Bone marrow (tissue), 2 donors: ENCODE results near the gene HSF2.

Experiments used
- DNase-seq, 2 donors: peaks; one replicate each; lab custom pipeline; 2025; lab: John Stamatoyannopoulos, UW

The HSF2 gene, protein sequence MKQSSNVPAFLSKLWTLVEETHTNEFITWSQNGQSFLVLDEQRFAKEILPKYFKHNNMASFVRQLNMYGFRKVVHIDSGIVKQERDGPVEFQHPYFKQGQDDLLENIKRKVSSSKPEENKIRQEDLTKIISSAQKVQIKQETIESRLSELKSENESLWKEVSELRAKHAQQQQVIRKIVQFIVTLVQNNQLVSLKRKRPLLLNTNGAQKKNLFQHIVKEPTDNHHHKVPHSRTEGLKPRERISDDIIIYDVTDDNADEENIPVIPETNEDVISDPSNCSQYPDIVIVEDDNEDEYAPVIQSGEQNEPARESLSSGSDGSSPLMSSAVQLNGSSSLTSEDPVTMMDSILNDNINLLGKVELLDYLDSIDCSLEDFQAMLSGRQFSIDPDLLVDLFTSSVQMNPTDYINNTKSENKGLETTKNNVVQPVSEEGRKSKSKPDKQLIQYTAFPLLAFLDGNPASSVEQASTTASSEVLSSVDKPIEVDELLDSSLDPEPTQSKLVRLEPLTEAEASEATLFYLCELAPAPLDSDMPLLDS

DNA sequence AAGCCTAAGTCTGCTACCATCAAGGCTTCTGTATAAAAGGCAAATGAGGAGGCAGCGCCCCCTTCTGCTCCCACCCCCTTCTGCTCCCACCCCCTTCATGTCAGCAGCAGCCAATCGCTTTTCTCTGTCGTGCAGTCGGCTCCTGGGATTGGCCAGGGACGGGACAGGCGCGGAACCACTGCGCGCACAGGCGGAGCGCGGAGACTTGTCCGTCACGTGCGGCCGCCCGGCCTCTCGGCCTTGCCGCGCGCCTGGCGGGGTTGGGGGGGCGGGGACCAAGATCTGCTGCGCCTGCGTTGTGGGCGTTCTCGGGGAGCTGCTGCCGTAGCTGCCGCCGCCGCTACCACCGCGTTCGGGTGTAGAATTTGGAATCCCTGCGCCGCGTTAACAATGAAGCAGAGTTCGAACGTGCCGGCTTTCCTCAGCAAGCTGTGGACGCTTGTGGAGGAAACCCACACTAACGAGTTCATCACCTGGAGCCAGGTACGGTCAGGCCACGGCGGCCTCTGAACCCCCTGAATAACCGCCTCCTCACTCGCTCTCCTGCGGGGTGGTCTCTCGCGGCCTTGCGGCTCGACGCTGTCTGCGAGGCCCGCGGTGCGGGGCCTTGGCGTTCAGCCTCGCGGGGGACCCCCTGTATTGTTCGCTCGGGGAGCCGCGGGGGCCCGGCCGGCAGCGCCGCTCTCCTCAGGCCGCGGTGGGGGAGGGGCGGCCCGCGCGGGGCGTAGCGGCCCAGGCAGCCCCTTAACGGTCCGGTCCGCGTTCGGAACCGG is at the start of gene HSF2:
Gene HSF2, plus strand, starts transcription at position 305 of the 773 bp plus-strand sequence. Its CDS starts 86 bp downstream, at position 391.
- peak; percentile 73 to 93 for DNase-seq

DNA sequence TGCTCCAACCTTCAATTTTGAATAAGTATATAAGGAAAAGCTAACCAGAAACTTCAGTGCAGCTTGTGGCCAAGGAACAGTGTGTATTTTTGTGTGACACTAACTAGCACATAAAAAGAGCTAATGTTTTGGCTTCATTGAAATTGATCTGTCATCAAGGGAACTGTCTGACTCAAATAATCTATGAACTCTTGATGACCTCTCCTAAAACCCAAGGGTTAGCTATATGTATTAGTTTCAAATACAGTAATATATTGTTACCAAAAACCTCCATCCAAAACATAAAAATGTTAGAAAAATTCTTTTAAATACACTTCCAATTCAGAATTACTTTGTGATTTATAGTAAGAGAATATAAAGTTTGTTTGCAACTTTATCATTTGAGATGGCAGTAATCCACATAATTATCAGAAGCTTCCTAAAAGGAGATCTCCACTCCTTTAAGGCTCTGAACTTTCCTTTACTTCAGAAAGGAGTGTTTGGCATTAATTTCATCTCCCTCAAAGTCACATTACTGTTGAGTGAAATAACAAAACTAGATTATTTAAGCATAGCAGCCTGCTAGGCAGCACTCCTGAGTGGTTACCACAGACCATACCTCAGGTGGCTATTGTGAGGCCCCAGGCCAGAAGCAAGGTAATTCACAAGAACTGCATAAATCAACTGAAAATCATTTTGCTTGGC is 46.3 kb upstream of the HSF2 start:
- no peak for DNase-seq

DNA sequence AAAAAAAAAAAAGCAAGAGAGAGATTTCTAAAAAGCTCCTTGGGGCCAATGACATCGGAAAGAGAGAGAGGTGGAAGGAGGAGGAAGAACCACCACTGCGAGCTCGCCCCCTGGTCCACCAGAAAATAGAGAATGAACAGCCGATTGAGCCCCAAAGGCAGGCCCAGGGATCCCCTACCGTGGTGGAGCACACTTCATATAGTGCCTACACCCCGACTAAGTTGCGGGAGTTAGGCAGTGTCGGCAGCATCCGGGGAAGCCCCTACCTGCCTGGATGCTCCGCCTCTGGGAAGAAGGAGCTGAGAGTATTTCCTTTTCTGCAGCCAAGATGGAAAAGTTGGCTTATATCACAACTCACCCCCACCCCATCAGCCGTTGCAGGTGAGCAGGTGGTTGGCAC is 38.6 kb upstream of the HSF2 start:
- no peak for DNase-seq

DNA sequence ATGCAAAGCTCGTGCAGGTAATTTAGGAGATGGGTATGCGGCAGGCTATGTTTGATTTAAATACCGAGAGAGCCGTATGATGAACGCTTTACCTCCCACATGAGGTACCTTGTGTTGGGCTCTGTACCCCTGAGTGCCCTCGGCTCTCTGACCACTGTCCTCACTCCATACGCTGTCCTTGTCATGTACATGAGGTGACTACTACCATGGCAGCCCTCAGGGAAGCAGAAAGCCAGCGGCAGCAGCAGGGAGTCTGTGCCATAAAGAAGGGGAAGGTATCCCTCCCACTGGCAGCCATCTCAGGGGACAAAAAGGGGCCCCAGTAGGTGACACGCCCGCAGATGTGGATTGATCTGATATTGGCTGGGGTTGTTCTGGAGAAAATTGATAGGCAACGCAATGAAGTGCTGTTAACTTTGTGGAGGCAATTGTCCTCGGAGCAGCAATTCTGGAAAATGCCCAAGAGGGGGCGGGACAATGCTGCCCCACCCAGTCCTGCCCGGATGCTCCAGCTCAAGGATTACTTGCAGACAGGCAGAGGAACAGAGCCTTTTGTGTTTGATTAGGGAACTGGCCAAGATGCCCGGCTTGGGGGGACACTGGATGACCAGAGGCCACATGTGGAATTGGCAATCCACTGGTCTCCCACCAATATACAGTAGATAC is 38.0 kb upstream of the HSF2 start:
- DNase-seq: no peak

DNA sequence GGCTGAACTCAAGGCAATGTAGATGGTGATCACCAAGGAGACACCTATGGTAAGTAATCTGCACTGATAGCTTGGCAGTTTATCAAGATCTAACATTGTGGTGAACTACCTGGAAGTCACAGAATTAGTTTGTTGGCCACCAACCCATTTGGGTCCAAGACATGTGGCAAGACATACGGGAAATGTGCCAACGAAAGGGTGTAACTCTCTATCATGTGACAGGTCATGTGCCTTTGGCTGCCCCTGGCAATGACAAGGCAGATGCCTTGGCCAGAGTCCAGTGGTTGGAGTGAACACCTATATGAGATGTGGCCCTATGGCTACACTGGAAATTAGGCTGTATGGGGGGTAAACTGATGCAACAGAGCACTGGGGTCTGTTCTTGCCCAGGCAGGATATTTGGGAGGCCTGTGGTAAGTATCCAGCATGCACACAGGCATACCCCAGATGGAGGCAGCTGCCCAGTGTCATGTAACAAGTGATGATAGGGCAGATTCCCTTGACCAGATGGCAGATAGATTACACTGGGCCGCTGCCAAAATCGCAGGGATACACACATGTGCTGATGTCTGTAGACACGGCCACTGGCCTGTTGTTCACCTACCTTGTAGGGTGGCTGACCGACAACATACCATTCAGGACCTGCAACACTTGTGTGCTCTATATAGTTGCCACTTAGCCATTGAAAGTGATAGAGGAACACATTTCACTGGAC is 35.5 kb upstream of the HSF2 start:
- no peak for DNase-seq

DNA sequence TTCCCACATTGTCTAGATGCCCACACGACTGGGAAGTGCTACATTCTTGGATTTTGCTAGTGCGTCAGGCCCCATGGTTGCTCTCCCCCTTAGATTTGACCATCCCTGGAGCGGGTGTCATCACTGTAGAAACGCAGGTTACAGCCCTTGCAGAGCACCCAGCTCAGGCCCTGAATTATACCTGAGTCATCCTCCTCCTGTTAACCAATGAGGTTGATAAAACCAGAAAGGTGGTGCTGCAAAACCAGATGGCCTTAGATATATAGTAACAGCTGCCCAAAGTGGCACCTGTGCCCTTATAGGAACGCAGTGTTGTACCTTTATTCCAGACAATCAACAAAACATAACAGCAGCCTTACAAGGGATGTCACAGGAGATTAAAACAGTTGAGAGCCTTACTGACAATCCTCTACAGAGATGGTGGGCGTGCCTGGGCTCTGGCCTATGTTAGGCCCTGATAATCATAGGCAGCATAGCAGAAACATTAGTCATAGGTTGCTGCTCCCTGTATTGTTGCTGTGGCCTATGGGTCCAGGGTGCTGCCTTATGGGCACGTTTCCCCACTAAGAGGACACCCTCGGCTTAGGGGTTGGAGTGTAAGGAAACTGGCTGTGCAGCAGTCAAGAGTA is 33.6 kb upstream of the HSF2 start:
- no peak for DNase-seq

DNA sequence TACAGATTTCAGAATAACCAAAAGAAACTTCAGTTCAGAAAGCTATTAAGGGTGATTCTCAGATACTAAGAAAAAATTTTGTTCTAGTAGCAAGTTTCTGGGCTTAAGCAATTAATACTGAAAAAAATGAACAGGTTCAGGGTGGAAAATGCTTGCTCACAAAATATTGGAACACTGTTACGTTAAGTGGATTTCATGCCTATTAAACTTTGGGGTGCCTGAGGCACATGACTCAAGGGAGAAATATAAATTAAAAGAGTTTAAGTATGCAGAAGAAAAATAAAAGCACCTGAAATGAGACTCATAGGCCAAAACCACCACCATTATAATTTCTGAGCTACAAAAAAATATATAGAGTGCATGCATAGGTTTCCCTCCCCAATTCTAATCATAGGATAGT is 32.3 kb upstream of the HSF2 start:
- no peak for DNase-seq

DNA sequence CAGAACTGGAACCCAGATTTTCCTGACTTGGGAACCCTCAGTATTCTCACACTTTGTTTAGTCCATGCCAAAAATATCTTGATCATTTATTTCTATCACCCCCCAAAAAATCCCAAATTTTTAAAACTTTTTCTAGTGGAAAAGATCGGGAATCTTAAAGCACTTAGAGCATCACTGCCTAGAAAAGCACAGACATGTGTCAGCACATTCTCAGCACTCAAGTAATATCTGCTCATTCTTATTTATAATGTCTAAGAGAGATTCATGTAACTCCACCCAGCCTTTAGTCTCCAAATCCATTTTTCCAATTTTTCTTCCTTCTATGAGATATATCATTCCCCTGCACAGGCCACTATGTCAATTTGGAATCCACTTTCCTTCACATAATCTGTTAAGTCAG is 29.9 kb upstream of the HSF2 start:
- no peak for DNase-seq

DNA sequence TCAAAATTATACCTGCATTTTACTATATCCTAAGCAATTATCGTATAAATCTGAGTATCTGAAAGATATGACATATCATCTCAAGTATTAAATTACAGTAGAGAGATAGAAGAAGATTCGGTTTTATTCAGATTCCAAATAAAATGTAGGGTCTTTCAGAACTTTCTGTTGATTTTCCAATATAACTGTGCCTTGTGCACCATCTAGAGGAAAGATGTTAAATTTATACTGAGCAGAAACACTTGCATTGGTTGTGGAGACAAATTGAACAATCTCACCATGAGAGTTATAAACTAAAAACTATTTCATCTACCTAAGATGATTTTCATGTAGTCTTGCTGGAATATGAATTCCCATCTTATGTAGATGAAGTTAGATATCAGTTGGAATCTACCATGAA is 26.8 kb upstream of the HSF2 start:
- no peak for DNase-seq

DNA sequence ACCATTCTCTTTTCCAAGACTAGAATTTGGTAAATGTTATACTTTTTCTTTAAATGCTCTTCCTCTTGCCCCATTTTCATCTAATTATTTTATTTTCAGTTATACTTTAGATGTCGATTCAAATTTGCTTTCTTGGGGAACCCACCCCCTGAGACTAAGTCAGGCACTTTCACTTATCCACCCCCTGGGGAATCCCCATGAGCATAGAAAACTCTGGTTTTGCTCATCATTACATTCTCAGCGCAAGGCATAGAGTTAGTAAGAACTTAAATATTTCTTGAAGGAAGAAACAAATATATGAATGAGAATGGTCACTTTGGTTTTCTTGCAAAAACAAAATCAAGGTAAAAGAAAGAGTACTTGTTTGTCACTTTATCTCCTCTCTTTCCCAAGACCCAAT is 25.1 kb upstream of the HSF2 start:
- no peak for DNase-seq

DNA sequence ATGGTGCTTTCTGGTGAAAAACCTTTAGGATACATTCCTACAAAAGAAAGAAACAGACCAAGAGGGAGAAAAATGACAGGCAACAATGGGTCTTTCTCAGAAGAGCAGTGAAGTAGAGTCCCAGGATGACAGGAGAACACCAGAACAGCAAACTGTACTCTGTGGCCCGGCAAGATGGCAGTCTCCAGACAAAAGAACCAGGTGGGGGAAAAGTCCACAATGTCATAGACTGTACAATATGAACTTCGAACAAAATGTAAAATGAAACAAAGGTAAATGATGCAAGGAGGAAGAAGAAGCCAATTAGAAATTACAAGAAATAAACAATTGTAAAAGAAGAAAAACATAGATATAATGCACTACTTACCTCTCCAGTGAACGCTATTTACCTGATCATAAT is 23.2 kb upstream of the HSF2 start:
- DNase-seq: no peak

DNA sequence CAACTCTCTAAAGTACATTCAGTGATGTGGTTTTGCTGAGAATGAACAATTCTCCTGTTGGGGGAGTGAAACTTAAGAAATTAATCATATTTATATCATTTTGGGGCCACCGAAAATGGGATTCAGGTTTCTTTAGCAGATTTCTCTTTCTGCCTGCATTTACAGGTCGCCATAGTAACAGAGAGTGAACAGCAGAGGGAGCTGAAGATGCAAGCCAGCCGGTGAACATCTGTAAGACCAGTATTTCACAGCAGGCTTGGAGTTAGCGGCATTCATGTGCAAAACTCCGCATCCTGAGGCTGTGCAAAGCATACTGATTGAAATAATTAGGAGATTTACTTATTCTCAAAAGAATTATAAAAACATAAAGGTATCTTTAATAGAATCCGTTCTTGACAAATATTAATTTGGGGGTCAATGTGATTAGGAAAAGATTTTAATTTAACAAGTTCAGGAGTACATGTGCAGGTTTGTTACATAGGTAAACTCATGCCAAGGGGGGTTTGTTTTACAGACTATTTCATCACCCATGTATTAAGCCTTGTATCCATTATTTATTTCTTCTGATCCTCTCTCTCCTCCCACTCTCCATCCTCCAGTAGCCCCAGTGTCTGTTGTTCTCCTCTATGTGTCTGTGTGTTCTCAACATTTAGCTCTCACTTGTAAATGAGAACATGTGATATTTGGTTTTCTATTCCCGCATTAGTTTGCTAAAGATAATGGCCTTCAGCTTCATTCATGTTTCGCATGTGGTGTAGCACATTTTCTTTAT is 17.8 kb upstream of the HSF2 start:
- peak in 1 of 2 donors; percentile 54 for DNase-seq

DNA sequence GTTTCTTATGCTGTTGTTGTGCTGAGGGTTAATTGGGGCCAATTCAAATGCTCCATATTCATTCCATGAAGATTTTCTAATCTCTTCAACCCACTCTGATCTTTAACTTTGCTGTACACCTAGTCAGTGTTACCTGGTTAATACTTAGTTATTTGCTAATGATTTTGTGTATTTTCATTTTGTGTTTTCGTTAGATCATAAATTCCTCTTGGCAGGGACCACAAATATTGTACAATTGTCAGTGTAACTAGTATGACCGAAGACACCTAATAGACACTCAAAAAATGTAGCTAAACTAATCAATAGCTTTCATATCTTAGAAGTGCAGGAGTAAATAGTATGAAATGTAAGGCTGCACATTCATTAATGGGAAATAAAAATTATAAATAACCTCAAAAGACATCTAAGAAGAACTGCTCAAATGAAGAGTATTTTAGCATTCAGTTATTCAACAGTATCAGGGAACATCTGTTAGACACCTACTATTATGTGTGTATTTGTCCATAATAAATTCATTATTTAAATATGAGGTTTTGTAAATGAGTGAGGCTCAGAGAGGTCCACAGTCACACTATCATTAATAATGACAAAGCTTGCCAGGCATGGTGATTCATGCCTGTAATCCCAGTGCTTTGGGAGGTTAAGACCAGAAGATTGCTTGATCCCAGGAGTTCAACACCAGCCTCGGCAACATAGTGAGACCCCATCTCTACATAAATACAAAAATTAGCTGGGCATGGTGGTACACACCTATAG is 13.4 kb upstream of the HSF2 start:
- no peak for DNase-seq

DNA sequence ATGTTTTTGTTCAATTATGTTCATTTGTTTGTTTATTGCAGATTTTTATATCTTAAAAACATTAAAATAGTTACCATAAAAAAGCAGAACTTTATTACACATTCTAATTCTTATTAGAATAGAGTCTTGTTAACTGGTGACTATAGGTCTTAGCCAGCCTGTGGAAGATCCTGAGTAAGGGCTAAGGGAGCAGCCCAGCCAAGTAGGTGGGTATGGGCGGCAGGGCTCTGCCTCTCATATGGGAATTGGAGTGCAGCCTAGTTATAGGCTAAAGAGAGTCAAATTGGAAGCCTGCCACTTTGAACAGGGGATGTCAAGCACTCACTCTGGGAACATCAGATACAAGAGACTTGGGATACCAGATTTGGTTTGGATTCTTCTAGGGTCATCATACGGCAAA is 10.5 kb upstream of the HSF2 start:
- DNase-seq: no peak

DNA sequence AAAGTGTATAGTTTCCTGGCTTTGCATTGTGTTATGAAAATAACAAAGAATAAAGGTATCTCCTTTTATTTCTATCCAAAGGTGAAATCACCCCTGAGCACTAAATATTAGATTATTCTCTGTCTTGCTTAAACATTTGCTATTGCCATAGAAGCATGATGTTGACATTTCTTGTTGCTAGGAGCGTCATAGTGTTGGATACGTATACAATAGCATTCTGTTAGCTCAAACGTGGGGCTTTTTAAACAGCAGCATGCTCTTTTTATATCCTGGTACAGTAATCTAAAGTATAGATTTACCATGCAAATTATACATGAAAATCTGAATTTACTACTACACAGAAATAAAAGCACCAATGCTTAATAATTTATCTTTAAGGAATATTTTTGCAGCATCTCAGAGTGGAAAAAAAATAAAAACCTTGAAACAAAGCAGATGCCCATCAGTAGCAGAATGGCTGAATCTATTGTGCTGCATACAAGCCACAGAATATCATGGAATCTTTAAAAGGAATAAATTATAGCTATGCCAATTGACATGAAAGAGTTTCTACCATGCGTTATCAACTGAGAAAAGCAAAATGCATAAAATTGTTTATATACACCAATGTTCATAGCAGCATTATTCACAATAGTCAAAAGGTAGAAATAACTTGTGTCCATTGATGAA is 9.6 kb upstream of the HSF2 start:
- no peak for DNase-seq

DNA sequence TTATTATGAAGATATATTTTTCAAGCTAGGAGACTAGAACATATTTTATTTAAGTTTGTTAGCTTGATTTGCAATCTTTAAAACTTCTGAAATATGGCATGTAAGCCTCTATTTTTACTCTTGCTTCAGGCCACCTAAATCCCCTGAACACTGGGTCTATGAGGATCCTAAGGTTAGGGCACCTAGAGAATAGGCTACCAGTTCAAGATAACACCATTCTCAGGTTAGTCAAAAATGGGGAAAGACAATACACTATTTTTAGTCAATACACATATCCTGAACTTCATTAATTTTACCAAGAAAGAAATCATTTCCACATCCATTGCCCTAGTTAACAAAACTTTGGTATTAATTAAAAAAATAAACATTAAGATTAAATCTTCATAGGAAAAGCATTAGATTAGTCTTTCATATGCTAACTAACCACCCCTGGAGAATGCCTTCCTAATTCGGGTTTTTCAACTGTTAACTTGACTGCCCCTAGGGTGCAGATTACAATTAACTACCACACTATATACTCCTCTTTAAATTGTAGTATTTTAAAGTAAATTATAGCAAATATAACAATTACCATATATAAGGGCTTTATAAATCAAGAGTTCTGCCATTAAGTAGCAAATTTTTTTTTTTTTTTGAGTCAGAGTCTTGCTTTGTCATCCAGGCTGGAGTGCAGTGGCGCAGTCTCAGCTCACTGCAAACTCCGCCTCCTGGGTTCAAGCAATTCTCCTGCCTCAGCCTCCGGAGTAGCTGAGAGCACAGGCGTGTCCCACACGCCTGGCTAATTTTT is 6.7 kb upstream of the HSF2 start:
- DNase-seq: no peak

DNA sequence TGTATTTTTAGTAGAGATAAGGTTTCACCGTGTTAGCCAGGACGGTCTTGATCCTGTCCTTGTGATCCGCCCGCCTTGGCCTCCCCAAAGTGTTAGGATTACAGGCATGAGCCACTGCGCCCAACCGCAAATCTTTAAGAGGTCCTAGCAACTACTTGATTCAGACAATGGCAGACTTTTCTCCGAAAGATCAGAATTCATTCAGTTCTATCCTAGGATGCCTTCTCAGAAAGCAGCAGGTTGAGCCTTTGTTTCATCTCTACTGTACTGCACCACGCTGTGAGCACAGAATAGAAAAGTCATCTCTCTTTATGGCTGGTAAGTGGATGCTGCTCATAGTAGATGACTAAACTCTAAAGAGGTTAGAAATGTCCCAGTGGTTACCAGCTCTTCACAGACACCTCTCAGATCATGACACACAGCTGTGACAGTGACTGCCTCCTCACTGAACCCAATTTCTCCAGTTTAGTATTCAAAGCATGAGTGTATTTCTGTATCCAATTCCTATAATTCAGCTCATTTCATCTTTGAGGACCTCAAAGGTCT is 6.0 kb upstream of the HSF2 start:
- DNase-seq: no peak

DNA sequence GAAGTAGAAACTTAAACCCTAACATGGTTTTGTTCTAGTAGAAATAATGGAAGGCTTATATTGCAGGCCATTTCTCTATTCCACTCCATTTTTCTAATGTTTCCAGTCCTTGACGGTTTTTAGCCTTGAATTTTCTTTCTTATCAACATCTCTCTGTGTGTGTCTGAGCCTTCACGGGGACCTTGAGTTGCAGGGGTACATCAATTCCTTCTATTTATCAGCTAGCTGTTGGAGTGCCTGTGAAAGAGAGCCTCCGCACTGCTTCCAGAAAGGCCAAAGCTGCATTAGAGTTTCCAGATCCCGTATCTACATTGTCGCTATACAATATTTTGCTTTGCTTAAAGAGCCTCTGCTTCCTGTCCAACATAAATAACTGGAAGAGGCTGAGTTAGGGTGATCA is 5.4 kb upstream of the HSF2 start:
- DNase-seq: no peak
